Choroid plexus epithelial cell (primary cell): ENCODE data around the gene ACAD9.
A peak's percentile ranks its signal among the peaks of the same experiment; 100 is the strongest.
"Not testable (repeated sequence)": the region's sequence is repeated elsewhere in the genome, so short reads cannot be mapped to it uniquely, and the experiment has no call there.

ENCODE experiments used
- DNase-seq: peaks from one replicate; pipeline ENCODE4 v3.0.0-alpha.2; 2010; ENCODE audit warnings: low read depth
- H3K4me3 ChIP-seq: 2 replicates; pipeline ENCODE4 v1.5.1; 2011; ENCODE audit warnings: low read depth, mild to moderate bottlenecking, control low read depth, low read length, moderate library complexity
- TF ChIP-seq, protein P1 (sequence below): conservative IDR thresholded peaks from 2 replicates; pipeline ENCODE4 v1.5.1; 2011; ENCODE audit warnings: low read depth, mild to moderate bottlenecking, control low read depth, inconsistent platforms, low read length, moderate library complexity

Gene ACAD9

DNA sequence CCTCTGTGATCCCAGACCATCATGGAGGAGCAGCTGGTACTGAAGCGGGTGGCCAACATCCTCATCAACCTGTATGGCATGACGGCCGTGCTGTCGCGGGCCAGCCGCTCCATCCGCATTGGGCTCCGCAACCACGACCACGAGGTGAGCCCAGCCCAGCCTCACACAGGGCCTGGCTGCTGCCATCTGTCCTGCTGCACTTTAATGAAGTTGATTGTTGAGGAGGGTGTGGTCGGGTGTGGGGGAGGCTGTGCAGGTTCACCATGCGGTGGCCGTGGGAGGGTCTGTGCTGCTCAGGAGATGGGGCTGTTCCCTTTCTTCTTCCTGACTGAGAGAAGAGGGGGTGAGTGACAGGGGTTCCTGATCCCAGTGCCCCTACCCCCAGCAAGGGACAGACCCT is 30.6 kb downstream of the ACAD9 start:
- no peak for DNase-seq
- no peak overlapping the region for H3K4me3 ChIP-seq
- TF ChIP-seq, protein P1, sequence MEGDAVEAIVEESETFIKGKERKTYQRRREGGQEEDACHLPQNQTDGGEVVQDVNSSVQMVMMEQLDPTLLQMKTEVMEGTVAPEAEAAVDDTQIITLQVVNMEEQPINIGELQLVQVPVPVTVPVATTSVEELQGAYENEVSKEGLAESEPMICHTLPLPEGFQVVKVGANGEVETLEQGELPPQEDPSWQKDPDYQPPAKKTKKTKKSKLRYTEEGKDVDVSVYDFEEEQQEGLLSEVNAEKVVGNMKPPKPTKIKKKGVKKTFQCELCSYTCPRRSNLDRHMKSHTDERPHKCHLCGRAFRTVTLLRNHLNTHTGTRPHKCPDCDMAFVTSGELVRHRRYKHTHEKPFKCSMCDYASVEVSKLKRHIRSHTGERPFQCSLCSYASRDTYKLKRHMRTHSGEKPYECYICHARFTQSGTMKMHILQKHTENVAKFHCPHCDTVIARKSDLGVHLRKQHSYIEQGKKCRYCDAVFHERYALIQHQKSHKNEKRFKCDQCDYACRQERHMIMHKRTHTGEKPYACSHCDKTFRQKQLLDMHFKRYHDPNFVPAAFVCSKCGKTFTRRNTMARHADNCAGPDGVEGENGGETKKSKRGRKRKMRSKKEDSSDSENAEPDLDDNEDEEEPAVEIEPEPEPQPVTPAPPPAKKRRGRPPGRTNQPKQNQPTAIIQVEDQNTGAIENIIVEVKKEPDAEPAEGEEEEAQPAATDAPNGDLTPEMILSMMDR: no peak

DNA sequence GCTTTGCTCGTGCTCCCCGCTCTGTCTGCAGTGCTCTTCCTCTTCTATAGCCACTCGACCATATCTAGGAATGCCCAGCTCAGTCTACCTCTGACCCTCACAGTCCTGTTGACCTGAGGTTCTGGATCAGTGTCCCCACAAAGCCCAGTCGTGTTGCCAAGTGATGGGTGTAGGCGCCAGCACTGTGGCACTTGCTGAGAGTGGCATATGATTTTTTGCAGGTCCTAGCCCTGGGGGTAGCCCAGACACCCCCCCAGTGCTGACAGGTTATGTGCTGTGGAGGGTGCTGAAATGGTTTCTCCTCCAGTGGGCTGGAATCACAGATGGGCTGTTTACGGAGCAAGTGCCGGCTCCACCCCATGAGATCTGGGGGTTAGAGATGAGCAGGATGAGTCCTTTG is 32.5 kb downstream of the ACAD9 start:
- no peak for DNase-seq
- TF ChIP-seq, protein P1: no peak
- H3K4me3 ChIP-seq: no peak overlapping the region

DNA sequence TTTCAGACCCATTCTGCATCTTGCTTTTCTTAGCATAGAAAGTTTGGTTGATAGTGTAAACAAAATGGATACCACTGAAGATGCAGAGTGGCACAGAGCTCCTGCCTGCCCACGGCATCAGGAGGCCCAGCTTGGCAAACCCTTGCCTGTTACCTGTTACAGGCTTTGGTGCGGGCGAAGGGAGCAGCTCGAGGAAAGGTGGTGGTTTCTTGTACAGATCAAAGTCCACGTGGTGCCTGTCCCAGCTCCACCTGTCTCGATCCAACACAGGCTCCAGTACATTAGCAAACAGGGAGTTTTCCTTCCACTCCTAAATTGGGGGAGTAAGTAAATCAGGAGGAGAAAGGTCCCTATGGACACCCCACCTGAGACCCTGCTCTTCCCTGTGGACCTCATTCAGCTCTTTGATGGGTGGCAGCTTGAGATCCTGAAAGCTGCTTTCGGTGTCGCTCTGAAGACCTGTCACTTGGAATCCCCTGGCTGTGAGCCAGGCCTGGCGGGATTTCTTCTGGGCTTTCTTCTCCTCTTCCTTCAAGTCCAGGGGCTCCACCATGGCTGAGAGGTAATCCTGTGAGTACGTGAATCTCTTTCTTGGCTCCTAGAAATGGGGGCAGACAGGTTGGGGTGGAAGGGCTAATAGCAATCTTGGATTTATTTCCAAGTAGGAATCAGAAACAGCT is 35.7 kb downstream of the ACAD9 start:
- H3K4me3 ChIP-seq: no peak overlapping the region
- TF ChIP-seq, protein P1: no peak
- no peak for DNase-seq

DNA sequence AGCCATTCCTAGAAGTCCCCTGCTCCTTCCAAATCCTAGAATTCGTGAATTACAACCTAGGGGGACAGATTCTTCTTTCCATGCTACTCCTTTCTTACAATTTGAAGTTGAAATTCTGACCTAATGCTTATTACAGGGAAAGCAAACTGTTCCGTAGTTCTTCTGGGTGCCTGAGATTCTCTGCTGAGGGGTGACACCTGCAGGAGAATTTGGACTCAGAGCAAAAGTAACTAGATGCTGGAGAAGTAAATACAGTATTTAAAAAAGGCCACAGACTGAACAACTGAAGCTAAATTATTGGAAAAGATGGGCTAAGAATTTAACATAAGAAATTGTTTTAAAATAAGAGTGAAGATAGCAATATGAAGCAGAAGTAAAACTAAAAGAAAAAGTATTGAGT is 37.9 kb downstream of the ACAD9 start:
- peak; percentile 31 for DNase-seq
- H3K4me3 ChIP-seq: no peak overlapping the region
- TF ChIP-seq, protein P1: peak; percentile 40

DNA sequence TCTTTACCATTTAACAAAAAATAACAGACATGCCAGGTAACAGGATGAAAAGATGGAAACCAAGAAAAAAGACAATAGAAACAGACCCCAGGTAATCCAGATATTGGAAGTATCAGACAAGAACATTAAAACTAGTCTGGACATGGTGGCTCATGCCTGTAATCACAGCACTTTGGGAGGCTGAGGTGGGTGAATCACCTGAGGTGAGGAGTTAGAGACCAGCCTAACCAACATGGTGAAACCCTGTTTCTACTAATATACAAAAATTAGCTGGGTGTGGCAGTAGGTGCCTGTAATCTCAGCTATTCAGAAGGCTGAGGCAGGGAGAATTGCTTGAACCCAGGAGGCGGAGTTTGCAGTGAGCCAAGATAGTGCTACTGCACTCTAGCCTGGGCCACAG is 40.6 kb downstream of the ACAD9 start:
- TF ChIP-seq, protein P1: no peak
- DNase-seq: no peak
- no peak overlapping the region for H3K4me3 ChIP-seq

DNA sequence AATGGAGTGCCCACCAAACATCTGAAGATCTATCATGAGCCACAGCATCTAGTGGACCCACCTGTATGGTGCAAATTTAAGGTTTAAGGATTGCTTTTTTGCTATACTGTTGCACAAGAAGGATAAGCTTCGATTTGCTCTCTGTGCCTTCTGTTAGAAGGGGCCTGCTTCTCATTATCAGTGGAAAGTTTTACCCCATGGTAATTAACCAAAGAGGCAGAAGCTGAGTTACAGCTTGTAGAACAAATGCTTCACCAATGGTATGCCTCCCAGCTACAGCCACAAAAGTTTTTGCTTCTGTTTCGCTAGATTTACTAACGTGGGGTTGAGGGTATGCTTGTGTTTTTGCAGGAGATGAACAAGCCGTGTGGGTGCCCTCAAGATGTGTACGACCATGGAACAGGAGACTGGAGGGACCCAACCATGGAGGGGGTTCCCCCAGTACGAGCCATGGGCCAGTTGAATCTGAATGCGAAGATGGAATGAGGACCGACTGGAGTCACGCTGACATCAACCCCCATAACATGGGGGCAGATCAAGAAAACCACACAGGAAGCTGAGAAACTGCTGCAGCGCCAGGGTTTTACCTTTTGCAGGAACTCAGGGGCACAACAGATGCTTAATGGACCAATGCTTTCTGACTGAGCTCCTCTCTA is 43.5 kb downstream of the ACAD9 start:
- TF ChIP-seq, protein P1: no peak
- H3K4me3 ChIP-seq: no peak overlapping the region
- DNase-seq: no peak

DNA sequence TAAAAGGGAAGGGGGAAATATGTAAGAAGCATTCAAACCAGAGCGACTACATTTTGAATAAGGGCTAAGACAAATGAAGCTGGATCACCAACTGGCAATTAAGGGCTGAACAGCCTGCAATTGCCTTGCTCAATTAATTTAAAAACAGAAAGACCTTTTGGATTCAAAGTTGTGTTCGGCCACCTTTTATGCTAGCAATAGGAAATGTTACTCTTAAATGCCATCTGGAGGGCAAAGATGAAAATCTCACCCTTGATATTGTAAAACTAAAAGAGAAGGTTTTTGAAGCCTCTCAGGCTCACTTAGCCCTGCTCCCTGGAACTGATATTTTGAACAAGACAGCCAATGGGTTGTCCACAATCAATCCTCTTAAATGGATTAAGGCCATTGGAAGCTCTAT is 44.2 kb downstream of the ACAD9 start:
- no peak for DNase-seq
- TF ChIP-seq, protein P1: no peak
- H3K4me3 ChIP-seq: no peak overlapping the region

DNA sequence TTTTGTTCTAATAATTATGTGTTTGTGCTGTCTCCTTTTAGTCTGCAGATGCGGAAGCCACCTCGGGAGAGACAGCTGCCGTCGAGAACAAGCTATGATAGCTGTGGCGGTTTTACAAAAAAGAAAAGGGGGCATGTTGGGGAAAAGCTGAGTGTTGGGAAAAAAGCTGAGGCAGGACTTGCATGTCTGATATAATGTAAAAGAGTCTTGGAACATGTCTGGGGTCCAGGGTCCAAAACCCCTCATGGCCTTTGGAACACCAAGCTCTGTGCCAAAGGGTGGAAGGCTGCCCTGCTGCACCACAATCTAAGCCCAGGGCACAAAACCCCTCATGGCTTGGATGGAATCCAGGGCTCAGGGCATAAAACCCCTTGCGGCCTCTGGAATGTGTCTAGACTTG is 44.6 kb downstream of the ACAD9 start:
- DNase-seq, H3K4me3 ChIP-seq: not testable (repeated sequence)
